ENCODE data around the gene HIP1. TPM values are rescaled to one million over a fixed set of nuclear protein-coding genes. Genes with fewer than 3 reads are reported as not detected.

Gene HIP1
- total RNA-seq, 1 donor from 2014 or later, result 14.0 TPM

DNA sequence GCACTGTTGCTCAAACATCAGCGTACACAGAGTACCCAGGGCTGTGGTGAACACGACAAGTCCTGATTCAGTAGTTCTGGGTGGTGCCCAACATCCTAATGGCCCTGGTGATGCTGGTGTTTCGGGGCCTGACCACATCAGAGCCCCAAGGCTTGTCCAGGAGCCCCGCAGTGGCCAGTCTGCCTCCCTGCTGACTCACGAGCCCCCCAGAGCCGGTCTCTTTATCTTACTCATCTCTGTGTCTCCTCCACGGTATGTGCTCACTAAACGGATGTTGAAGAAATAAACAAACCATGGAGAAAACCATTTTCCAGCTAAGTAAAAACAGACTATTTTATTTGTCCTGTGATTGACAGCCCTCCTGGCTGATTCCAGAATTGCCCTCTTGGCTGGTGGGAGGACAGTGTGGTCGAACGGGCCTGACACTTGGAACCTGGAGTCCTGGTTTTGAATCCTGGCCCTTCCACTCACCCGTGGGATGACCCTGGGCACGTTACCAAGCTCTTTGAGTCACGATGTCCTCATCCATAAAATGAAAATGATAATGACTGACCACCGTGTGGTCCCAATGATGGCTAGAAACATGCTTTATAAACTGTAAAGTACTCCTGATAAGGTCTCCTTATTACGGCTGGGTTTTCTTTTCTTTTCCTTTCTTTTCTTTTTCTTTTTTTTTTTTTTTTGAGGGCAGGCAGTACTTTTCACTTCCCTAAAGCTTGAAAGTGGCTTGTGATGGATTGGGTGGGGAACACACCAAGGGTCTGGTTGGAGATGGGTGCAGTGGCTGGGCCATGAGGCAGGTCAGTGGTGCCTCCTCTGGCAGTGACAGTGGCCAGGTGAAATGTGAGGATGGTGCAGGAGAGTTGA, 5.7 kb downstream of the HIP1 start:
- peak overlapping the region; percentile 5 for H3K4me3 ChIP-seq (ENCODE audit: insufficient read depth, low read depth, low read length)
- H3K4me1 ChIP-seq (ENCODE audit: insufficient read depth, low read length), result peaks cover 32% of the 10 kb centered on the region
- no peaks in the 10 kb centered on the region for H3K27me3 ChIP-seq (ENCODE audit: insufficient read depth, low read length)
- FAIRE-seq (no peak), DNase-seq (ENCODE audit: low read depth) (peak; percentile 89)
- H3K9me3 ChIP-seq (ENCODE audit: insufficient read depth, low read depth, low read length), result no peaks in the 10 kb centered on the region
- peaks cover 22% of the 10 kb centered on the region for H3K4me1 Mint-ChIP-seq (ENCODE audit: low read depth, unreplicated experiment)
- peaks cover 3% of the 10 kb centered on the region for H3K36me3 Mint-ChIP-seq (ENCODE audit: low read depth, unreplicated experiment)
- H3K36me3 ChIP-seq (ENCODE audit: insufficient read depth, low read length), result no peaks in the 10 kb centered on the region
- TF ChIP-seq, protein P1, sequence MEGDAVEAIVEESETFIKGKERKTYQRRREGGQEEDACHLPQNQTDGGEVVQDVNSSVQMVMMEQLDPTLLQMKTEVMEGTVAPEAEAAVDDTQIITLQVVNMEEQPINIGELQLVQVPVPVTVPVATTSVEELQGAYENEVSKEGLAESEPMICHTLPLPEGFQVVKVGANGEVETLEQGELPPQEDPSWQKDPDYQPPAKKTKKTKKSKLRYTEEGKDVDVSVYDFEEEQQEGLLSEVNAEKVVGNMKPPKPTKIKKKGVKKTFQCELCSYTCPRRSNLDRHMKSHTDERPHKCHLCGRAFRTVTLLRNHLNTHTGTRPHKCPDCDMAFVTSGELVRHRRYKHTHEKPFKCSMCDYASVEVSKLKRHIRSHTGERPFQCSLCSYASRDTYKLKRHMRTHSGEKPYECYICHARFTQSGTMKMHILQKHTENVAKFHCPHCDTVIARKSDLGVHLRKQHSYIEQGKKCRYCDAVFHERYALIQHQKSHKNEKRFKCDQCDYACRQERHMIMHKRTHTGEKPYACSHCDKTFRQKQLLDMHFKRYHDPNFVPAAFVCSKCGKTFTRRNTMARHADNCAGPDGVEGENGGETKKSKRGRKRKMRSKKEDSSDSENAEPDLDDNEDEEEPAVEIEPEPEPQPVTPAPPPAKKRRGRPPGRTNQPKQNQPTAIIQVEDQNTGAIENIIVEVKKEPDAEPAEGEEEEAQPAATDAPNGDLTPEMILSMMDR (IDR thresholded peaks at IDR 0.05; ENCODE audit: insufficient read depth, low read depth, low read length), result no peak
- no peak for TF ChIP-seq EZH2 (IDR thresholded peaks at IDR 0.05; ENCODE audit: insufficient read depth, low read length)
- H3K79me2 ChIP-seq (ENCODE audit: insufficient read depth, low read length), result peaks cover 3% of the 10 kb centered on the region
- no peaks in the 10 kb centered on the region for H3K27me3 Mint-ChIP-seq (ENCODE audit: low read depth, unreplicated experiment)
- H3K4me2 ChIP-seq (ENCODE audit: low read length), result peak overlapping the region; percentile 82
- H3K27ac ChIP-seq (ENCODE audit: low read depth, low read length), result peak overlapping the region; percentile 81
- no peak overlapping the region for H3K4me3 Mint-ChIP-seq (ENCODE audit: unreplicated experiment)
- peaks cover 2% of the 10 kb centered on the region for H3K9me3 Mint-ChIP-seq (ENCODE audit: unreplicated experiment)
- H2AFZ ChIP-seq (ENCODE audit: low read depth, low read length), result peak overlapping the region; percentile 55
- no peak overlapping the region for H3K27ac Mint-ChIP-seq (ENCODE audit: unreplicated experiment)
- no peaks in the 10 kb centered on the region for H4K20me1 ChIP-seq (ENCODE audit: insufficient read depth, low read length)
- H3K9ac ChIP-seq (ENCODE audit: low read length), result peak overlapping the region; percentile 49

DNA sequence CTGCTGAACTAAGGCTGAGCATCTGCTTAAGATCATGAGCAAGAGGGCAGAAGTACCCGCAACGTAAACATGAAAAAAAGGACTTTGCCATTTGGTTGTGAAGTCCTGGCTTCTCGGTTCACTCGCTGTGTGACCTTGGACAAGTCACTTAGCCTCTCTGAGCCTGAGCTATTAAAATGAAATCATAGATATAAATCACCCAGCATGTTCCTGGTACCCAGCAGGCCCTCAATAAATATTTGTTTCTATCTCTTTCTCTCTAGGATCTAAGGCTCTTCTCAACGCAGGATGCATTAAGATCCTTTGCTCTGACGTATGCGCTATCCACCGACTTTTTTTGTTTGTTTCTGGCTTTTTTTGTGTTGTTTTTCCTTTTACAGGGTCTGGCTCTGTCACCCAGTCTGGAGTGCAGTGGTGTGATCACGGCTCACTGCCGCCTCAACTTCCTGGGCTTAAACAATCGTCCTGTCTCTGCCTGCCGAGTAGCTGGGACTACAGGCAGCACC, 6.7 kb downstream of the HIP1 start:
- H3K9ac ChIP-seq (ENCODE audit: low read length), result peak overlapping the region; percentile 49
- H3K4me2 ChIP-seq (ENCODE audit: low read length), result peak overlapping the region; percentile 82
- H3K36me3 ChIP-seq (ENCODE audit: insufficient read depth, low read length), result no peaks in the 10 kb centered on the region
- TF ChIP-seq, protein P1 (IDR thresholded peaks at IDR 0.05; ENCODE audit: insufficient read depth, low read depth, low read length), result no peak
- TF ChIP-seq EZH2 (IDR thresholded peaks at IDR 0.05; ENCODE audit: insufficient read depth, low read length), result no peak
- H4K20me1 ChIP-seq (ENCODE audit: insufficient read depth, low read length), result no peaks in the 10 kb centered on the region
- H3K27me3 ChIP-seq (ENCODE audit: insufficient read depth, low read length), result no peaks in the 10 kb centered on the region
- FAIRE-seq (no peak), DNase-seq (ENCODE audit: low read depth) (no peak)
- no peak overlapping the region for H3K4me3 ChIP-seq (ENCODE audit: insufficient read depth, low read depth, low read length)
- Mint-ChIP-seq H3K4me3 (ENCODE audit: unreplicated experiment) (no peak overlapping the region), H3K9me3 (ENCODE audit: unreplicated experiment) (peaks cover 2% of the 10 kb centered on the region), H3K27me3 (ENCODE audit: low read depth, unreplicated experiment) (no peaks in the 10 kb centered on the region), H3K4me1 (ENCODE audit: low read depth, unreplicated experiment) (peaks cover 25% of the 10 kb centered on the region), H3K27ac (ENCODE audit: unreplicated experiment) (no peak overlapping the region), H3K36me3 (ENCODE audit: low read depth, unreplicated experiment) (peaks cover 3% of the 10 kb centered on the region)
- H3K4me1 ChIP-seq (ENCODE audit: insufficient read depth, low read length), result peaks cover 32% of the 10 kb centered on the region
- peaks cover 3% of the 10 kb centered on the region for H3K79me2 ChIP-seq (ENCODE audit: insufficient read depth, low read length)
- H2AFZ ChIP-seq (ENCODE audit: low read depth, low read length), result no peak overlapping the region
- no peaks in the 10 kb centered on the region for H3K9me3 ChIP-seq (ENCODE audit: insufficient read depth, low read depth, low read length)
- peak overlapping the region; percentile 81 for H3K27ac ChIP-seq (ENCODE audit: low read depth, low read length)

All from astrocyte (in vitro differentiated cells and primary cell).